ENCODE results near the gene BAHD1.

BAHD1 gene

GRCh38 chr15:40440743-40441564 lies at the start of gene BAHD1:
BAHD1 (plus strand) TSS chr15:40440953; CDS start chr15:40458465, 17,512 bp downstream.
- no peak for TF ChIP-seq CTCF (IDR thresholded peaks at IDR 0.05; ENCODE audit: extremely low read depth, missing control alignments)
- DNase-seq (ENCODE audit: low spot score): peak; percentile 100

DNA sequence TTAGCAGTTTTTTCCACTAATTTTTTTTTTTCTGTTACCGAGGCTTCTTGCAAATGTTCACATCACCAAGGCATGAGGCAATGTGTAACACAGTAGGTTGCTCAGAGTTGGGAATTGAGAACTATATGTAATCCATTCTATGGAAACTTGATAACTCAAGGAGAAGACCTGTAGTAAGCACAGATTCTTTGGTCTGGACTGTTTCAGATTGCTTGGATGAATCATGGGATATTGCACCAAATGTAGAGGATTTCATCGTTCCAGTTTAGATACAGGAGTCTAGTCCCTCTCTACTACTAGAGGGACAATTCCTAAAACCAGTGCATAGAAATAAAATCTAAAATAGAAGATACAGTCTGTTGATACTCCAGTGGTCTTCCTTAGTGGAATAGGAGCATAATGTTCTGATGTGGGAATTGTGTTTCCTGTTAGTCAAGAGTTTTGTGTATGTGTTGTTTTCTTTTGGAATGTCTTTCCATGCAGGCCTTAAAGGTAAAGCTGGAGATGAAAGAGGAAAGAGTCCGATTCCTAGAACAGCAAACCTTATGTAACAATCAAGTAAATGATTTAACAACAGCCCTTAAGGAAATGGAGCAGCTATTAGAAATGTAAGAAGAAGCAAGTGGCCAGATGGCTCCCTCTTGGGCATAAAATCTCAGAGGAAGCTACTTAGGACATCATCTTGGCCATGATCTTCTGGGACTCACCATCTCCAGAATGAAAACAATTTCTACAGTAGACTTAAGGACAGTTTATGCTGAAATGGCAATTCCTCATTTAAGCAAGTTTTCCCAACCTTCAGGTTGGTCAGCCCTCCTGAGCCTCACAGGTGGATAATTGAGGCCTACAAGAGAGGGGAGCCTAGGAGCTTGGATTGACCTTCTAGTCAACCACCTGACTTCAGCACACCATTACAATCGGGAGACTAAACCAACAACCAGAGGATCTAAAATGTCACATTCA lies 47.5 kb upstream of the BAHD1 start:
- DNase-seq (ENCODE audit: low spot score): no peak
- no peak for TF ChIP-seq CTCF (IDR thresholded peaks at IDR 0.05; ENCODE audit: extremely low read depth, missing control alignments)

GRCh38 chr15:40397688-40398412 lies 42.9 kb upstream of the BAHD1 start:
- DNase-seq (ENCODE audit: low spot score): no peak
- TF ChIP-seq CTCF (IDR thresholded peaks at IDR 0.05; ENCODE audit: extremely low read depth, missing control alignments): no peak

- peak; percentile 52 for DNase-seq (ENCODE audit: low spot score)
- TF ChIP-seq CTCF (IDR thresholded peaks at IDR 0.05; ENCODE audit: extremely low read depth, missing control alignments): no peak
Measured at GRCh38 chr15:40398413-40398873, 42.3 kb upstream of the BAHD1 start.

DNA sequence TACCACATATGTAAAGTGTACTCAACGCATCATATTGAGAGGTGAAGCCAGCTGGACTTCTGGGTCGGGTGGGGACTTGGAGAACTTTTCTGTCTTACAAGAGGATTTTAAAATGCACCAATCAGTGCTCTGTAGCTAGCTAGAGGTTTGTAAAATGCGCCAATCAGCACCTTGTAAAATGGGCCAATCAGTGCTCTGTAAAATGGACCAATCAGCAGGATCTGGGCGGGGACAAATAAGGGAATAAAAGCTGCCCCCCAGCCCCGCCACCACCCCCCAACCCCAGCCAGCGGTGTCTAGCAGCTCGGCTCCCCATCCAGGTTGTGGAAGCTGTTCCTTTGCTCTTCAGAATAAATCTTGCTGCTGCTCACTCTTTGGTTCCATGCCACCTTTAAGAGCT lies 41.4 kb upstream of the BAHD1 start:
- no peak for DNase-seq (ENCODE audit: low spot score)

More for the DNA sequence above, 41.4 kb upstream of the BAHD1 start:
- no peak for TF ChIP-seq CTCF (IDR thresholded peaks at IDR 0.05; ENCODE audit: extremely low read depth, missing control alignments)
